HG03442 (cell line): ENCODE results near the gene PLB1.
"Not testable (repeated sequence)": the region's sequence is repeated elsewhere in the genome, so short reads cannot be mapped to it uniquely, and the experiment has no call there.

Experiments
- ATAC-seq: cut with Tn5 transposase; IDR thresholded peaks from one replicate; pipeline ENCODE4 v1.9.1; 2021; ENCODE audit warnings: mild to moderate bottlenecking, moderate library complexity; ENCODE audit not compliant: unreplicated experiment

Gene PLB1

DNA sequence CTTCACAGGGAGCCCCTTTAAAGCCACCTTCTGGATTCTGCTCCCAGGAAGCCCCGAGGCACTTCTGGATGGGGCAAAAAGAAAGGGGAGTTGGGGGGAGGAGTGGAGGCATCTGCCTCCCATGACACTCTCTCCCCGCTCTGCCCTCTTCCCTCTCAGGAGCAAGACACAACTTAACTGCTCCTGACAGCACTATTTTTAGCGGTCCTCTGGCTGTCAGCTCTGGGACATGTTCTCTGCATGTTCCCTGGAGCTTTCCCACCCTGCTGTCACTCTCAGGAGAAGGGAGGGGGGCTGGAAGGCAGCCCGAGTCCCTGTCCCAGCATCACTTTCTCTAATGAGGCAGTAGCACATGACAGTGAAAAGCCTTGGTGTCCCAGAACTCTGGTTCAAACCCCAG, 32.3 kb downstream of the PLB1 start:
- ATAC-seq: no peak

DNA sequence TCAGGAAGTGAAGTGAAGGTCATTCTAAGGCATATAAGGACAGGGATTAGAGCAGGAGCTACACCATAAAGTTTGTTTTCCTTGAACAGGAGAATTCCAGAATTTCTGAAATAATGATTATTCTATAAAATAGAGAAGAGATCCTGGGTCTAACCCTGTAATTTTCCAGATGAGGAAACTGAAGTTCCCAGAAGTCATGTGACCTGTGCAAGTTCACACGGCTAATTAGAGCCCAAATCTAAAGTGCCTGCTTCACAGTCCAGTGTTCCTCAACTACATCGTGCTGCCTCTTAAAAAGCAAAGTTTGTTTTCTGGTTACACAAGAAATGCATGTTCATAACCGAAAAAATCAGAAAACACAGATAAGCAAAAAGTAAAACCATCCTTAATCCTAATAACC, 34.9 kb downstream of the PLB1 start:
- no peak for ATAC-seq

GRCh38 chr2:28532399-28532798, 36.5 kb downstream of the PLB1 start:
- no peak for ATAC-seq

DNA sequence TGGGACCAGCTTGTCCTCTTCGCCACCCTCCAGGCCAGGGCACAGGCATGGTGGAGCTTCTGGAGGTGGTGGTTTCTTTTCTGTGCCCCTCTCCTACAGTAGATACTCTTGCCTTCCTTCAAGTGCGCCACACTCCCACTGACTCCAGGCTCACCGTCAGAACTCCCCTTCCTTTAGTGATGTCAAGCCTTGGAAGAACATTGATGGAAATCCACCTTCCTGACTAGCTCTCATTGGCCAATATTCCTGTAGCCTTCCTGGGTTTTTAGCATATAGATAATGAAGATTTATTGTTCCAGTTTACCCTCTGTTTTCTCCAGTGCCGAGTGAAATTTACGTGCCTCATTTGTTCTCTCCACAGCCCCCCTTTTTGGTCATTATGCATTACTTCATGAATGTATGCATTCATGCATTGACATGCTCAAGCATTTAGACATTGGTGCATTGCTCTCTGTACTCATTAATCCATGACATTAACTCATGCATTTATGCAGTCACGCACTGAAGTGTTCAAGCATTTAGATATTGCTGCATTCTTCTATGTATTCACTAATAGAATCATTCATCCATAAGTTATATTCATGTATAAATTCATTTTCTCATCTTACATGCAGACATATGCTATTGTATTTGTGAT, 37.3 kb downstream of the PLB1 start:
- no peak for ATAC-seq

GRCh38 chr2:28534817-28535216, 39.0 kb downstream of the PLB1 start:
- no peak for ATAC-seq

DNA sequence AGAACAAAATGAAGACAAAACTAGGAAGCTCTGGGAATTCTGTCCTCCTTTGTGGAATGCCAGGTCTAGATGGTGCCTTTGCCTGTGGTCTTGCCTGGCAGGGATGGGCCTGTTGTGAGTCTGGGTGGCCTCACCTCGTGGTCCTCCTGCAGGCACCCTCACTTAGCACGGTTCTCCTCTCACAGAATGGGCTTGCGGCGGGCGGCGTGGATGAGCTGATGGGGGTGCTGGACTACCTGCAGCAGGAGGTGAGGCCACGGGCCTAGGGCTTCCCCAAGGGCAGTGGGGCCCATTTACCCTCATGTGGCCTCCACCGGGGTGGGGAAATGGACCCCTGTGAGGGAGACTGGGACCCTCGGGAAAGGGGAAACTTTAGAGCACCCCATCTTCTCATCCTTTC, 42.3 kb downstream of the PLB1 start:
- no peak for ATAC-seq

- no peak for ATAC-seq
Measured at GRCh38 chr2:28538652-28539051, 42.8 kb downstream of the PLB1 start.

- ATAC-seq: no peak
Measured at GRCh38 chr2:28539118-28539541, 43.3 kb downstream of the PLB1 start.

DNA sequence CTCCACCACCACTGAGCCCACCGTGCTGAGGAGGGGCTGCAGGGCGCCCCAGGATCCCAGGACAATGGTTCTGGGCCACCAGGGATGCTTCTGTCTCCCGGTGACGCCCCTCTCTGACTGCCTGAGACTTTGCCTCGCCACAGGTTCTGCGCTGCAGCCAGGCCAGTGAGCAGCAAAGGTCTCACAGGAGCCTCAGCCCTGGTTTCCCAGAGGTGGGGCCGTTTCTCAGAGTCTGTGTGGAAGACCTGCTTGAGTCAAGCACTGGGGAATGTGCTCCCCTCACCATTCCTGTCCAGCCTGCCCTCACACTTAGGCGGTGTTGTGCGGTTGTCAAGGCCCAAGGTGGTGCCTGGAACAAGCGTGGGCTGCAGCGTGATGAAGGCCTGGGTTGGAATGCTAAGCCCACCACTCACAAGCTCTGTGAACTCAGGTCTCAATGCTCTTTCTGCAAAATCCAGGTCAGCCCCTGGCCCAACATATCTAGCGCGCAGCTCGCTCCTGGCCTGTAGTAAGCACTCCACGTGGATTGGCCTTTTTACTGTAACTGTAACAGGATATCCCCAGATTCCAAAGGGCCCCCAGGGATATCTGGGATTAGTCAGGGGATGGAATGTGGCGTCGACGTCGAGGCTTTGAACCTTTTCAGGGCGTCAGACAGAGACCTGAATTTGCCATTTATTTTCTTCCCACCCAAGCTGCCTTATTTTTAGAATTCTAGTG, 47.6 kb downstream of the PLB1 start:
- no peak for ATAC-seq

GRCh38 chr2:28544036-28544346, 48.1 kb downstream of the PLB1 start:
- ATAC-seq: no peak

- no peak for ATAC-seq
Measured at GRCh38 chr2:28544405-28544921, 48.6 kb downstream of the PLB1 start.

GRCh38 chr2:28544922-28545589, 49.2 kb downstream of the PLB1 start:
- no peak for ATAC-seq

GRCh38 chr2:28545590-28546200, 49.8 kb downstream of the PLB1 start:
- ATAC-seq: no peak

GRCh38 chr2:28546242-28546641, 50.4 kb downstream of the PLB1 start:
- no peak for ATAC-seq

DNA sequence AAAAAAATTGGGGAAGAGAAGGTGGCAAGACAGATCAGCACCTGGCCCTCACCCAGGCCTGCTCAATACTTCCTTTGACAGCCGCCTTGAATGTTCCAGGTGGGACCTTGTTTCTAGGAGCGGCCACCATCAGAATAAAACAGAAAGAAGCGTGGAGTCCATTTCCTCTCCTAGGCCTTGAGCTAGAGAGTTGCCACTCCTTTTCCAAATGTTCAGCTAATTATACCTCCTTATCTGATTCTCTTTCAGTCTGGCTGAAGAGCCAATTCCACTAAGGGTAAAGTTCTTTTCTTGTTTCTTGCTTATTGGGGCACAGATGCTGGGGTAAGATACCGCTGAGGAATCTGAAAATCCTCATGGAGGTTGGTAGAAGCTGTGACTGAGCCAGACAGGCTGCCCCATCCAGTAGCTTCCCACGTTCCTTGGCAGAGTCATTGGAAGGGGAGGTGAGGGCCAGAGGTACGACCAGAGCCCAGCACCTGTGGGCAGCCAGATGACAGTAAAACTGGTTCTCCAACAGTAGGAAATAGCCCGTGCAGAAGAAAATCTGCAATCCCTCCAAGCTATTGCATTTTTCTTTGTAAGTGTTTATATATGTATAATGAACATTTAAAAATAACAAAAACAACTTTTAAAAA, 51.5 kb downstream of the PLB1 start:
- no peak for ATAC-seq

- ATAC-seq: no peak
Measured at GRCh38 chr2:28547906-28548600, 52.2 kb downstream of the PLB1 start.

GRCh38 chr2:28550345-28550744, 54.5 kb downstream of the PLB1 start:
- ATAC-seq: not testable (repeated sequence)

- no peak for ATAC-seq
Measured at GRCh38 chr2:28552045-28552823, 56.4 kb downstream of the PLB1 start.

DNA sequence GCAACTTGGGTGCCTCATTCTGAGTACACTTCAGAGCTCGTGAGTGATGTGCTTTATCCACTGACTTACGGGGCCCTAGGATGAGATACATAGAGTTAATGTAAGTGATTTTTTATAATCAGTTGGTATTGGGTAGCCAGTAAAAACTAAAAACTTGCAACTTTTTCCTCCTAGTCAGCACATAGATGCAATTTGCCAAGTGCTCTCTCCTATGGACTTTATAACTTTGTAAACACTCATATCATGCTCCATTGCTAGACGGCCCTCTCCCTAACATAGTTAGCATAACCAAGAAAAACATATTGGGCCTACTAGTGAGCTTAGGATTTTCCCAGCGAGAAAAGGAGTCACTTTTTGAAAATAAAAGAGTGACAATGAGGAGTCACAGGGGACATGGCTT, 60.4 kb downstream of the PLB1 start:
- no peak for ATAC-seq
